HG03460 (cell line): ENCODE measurements around the gene CFAP65.

Source experiments
- ATAC-seq: cut with Tn5 transposase; IDR thresholded peaks from one replicate; pipeline ENCODE4 v1.9.1; 2021; ENCODE audit not compliant: unreplicated experiment

CFAP65 gene

DNA sequence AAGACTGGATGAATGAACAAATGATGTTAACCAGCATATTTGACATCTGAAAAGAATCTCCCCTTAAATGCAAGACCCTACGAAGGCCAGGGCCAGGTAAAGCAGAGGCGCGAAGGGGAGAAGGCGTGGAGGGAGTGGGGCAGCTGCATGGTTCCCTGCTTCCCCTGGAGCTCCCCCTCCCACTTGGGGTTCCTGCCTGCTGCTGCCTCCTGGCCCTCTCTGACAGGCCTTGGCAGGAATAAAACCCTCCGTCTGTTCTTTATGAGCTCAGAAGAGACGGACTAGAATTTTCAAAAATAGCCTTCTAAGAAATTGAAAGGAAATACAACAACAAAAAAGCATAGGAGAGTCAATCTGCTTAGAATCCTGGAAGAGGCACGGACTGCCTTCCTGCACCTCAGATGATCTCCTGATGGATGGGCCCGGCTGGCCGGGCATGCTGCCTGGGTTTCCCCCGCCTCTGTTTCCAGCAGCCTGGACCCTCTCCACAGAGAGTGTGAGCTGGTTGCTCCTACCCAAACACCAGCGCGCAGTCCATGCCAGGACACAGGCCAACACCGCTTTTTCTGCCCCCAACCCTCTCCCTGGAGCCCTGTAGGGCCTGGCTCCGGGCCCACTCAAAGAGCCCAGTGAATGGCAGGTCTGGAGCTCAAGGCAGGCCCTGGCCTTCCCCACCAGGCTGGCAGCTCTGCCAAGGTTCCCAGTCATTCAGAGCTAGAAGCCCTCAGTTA is 23.9 kb downstream of the CFAP65 start:
- ATAC-seq = no peak

DNA sequence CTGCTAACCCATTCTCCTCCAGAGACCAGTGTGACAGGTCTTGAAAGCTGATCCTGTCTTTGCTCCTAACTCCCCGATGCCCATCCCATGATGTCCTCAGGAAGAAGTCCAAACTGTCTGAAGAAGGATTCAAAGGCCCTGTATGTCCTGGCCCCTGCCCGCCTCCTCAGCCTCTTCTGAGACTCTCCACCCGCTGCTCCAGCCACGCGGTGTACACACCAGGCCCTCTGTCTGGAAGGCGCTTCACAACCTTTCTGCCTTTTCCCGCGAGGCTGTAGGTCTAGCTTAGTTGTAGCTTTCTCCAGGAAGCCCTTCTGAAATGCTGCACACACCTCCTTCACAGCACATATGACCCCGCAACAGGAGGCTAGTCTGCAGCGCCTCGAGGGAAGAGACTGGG is 24.6 kb downstream of the CFAP65 start:
- no peak for ATAC-seq

DNA sequence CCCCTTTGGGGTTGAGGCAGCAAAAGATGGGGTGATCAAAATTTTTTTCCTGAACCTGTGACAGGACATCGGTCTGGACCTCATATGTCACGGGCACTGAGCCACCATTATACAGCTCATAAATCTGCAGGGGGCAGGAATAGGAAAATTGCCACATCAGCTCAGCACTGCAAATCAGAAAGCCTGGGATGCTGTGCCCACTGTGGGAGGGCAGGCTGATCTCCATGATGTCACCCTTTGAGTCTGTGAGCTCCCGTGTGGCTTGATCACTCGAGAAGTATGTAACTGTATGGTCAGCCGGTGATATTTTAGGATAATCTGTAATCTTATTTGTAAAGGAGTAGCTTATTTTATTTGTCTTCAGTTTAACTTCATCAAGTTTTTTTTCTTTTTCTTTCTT is 30.4 kb downstream of the CFAP65 start:
- ATAC-seq = no peak

DNA sequence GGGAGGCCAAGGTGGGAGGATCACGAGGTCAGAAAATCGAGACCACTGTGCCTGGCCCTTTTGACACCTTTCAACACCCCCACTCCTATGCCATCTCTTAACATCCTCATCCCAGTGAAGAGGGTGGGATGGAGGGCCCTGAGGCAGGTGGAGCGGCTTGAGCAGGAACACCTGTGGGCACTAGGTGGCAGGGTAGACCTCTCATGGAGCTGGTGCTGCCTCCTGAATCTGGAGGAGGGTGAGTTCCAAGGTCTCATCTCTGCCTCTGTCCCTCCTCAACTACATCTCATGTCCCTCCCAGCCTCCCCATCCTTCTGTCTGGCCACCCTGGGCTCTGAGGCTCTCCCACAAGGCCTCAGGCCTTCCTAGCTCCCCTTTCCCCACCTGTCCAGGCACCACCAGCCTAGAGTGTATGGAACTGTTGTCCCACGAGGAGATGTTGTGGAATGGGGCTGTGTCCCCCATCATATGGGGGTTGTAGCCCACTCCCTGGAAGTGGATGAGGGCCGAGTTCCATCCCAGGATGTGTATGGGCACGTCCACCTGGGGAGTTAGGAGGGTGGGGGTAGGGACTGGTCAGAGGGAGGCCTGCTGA is 31.1 kb downstream of the CFAP65 start:
- no peak for ATAC-seq

DNA sequence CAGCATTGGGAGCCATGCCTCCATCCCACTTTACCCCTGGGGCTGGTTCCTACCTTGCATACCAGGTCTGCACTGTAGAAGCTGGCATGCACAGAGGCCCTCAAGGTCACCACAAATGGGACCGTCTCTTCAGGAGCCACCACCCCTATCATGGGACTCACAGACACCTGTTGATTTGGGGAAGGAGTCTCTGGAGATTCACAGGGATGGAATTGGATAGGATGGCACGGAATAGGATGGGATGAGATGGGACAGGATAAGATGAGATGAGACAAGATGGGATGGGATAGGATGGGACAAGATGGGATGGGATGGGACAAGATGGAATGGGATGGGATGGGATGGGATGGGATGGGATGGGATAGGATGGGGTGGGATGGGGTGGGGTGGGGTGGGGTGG is 32.0 kb downstream of the CFAP65 start:
- ATAC-seq = no peak

DNA sequence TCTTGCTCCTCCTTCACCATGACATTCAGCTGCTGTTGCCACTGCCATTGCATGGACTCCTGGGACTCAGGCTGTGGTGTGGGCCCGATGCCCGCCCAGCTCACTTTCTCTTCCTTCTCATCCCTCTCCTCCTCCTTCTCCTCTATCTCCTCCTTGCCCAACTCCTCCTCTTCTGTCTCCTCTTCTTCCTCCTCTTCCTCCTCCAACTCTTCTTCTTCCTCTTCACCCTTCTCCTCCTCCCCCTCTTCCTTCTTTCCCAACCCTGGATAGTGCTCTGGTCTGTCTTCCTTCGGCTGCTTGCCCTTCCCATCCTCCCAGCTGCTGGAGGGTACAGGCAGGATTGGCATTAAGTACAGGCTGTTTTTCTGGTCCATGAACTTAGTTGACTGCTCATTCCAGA is 37.3 kb downstream of the CFAP65 start:
- no peak for ATAC-seq

DNA sequence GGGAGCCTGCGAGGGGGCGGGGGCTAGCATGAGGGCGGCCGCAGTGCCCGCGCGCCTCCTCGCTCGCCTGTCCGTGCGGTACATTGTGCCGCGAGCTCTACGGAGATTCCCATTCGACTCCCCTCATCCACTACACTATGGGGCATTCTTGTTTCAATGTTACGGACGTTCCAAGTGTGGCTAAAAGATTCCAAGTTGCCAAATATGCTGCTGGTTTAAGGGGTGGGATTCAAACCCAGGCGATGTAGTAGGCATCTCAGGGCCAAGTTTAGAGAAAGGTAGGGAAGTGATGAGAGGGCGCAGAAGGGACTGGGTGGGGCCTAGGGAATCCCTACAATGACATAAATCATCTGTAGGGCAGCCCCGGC is 38.1 kb downstream of the CFAP65 start:
- no peak for ATAC-seq

DNA sequence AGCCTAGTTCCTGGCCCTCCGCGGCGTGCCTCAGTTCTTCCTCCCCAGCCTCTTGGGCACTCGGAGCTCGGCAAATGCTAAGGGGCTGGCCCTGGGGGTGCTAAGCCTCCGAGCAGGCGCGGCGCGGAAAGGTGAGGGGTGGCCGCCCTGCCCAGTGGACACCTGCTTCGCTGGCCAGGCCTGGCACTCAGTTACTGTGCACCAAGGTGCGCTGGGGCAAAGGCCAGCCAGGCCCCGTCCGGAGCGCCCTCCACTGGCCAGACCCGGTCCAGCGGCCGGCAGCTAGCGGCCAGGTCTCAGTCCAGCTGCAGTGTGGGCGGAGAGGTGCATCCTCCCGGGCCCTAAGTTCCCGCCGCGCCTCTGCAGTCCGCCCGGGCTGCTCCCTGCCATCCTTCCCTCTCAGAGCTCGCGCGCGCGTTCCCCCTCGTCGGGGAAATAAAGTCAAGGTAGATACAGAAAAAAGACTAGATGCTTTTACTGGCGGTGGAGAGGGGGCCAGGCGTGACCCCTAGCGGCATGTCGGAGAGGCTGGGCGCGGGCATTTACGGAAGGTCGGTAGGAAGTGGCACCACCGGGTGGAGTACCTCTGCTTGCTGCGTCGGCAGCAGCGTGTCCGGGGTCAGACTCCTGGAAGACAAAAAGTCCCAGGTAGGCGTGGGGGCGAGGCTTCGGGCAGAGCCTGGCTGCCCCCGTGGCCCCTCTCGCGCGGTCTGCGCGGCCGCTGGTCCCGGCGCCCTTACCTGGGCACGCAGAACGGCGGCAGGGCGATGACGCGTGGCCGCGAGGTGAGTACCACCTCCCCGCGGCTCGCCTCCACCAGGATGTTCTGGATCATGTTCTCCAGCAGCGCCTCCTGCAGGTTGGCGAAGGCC is 38.7 kb downstream of the CFAP65 start:
- ATAC-seq = no peak

DNA sequence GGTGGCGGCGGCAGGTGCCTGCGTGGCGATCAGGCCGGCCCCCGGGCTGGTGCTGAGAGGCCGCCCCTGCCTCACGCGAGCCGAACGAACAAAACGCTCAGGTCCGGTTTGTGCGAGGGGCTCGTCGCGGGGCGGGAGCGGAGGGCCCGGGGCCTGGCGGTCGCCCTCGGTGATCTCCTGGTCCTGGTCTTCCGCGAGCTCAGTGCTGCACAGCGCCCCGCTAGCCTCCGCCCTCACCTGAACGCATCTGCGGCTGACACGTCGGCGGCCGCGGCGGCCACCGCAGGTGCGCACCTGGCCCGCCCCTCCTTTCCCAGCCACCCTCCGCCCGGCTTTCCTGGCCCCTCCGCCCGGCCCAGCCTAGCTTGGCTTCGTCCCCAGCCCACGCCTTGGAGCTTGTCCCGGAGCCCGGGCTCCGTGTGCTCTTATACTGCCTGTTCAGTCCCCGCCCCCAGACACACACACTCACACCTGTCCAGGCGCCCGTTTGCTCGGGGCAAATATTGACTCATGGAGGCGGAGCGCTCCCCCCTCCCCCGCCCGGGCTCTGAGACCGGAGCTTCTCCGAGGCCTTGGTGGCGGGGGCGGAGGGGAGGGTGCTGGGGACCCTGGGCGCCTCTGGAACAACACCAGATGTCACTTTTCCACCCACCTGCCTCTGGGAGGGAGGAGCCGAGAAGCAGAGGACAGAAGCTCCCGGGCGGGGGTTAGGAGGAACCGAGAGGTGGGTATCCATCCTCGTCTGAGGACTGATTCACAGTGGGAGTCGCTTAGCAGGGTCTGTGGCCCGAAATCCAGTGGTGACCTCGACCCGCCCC is 39.5 kb downstream of the CFAP65 start:
- ATAC-seq = no peak

DNA sequence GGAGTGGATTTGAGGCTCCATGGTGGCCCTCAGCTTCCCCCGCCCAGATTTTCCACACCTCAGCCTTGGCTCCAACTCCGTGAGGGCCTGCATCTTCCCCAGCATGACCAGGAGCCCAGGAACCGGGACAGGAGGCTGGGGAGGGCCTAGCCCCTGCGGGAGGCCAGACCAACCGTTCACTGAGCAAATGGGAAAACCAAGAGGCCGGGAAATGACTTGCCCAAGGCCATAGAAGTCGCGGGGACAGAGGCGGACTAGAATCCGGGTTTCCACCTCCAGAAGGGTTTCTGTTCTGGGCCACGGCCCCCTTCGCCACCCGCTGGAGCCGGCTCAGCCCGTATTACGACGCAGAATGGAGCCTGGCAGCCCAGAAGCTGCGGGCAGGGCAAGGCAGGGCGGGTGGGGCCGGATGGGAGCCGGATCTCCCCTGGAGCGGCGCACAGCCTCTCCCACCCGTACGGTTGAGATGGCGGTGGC is 40.2 kb downstream of the CFAP65 start:
- no peak for ATAC-seq

DNA sequence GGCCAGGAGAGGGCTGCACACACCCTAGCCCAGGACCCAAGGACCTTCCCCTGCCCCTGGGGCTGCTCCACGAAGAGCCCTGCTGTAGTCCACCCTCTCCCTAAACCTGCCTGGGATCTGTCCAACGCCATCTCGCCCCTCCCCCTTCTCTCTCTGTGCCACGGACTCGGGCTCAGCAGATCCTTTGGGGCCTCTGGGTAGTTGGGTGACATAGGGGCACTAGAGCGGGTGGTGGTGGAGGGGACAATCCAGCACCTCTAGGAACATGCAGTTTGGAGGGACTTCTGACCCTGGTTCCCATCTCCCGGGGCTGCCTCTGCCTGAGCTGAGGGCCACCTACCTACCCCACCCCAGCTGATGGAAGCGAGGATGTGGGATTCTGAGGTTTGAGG is 40.8 kb downstream of the CFAP65 start:
- ATAC-seq = no peak

DNA sequence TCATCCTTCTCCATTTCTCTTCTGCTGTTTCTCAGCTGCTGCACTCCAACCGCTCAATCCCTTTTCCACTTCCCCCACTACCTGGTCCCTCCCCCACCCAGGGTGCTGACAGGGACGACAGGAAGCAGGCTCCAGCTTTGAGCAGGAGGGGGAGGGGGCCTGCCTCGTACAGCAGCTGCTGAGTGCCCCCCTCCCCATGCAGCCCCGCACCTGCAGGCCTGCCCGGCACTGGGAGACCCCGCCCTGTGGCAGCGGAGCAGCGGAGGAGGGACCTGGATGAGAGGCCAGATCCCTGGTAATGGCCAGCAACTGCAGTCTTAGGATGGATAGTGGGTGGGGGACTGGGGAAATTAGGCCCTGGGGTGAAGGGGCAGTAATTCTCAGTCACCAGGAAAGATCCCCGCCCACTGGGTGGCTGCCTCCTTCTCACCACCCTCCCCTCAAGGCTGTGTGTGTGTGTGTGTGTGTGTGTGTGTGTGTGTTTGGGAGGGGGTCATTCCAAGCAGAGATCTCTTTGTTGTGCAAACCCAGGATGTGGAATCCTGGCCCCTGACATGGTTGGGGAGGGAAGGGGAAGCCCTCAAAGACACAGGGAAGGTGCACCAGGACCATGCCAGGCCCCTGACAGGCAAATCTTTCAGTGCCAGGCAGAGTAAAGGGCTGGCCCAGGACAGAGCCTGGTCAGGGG is 41.3 kb downstream of the CFAP65 start:
- ATAC-seq = no peak

DNA sequence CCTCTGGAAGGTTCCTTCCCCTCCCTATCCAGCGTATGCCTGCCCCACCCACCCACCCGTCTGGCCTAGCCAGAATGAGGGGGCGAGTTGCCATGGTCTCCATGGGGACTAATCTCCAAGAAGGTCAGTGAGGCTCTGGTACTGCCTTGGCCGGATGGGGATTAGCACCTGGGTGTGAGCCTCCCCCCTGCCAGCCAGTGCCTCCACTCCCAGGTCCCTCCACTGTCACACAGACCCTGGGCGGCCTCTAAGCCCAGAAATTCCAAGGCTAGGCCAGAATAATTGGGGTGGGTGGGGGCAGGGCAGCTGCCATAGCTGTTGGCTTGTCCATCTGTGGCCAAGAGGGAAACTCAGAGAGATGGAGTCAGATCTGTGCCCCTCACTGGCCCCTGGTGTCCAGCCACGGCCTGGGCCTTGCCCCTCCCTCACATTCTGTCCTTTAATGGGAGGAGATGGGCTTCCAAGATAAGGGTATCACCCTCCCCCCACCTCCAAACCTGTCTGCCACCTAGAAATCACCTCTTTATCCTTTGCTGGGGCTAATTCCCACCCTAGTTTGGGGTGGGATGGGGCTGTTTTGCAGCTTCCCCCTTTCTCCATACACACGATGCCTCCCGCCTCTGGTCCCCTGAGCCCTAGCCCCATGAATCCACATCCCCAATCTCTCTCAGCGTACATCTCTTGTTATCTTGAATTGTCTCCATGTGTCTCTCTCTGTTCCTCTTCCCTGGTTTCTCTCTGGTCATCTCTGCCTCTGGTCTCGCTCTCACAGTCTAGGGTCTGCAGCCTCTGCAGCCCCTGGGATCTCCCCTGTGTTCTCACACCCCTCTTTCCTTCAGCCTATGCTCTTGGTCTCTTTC is 42.1 kb downstream of the CFAP65 start:
- ATAC-seq = no peak

DNA sequence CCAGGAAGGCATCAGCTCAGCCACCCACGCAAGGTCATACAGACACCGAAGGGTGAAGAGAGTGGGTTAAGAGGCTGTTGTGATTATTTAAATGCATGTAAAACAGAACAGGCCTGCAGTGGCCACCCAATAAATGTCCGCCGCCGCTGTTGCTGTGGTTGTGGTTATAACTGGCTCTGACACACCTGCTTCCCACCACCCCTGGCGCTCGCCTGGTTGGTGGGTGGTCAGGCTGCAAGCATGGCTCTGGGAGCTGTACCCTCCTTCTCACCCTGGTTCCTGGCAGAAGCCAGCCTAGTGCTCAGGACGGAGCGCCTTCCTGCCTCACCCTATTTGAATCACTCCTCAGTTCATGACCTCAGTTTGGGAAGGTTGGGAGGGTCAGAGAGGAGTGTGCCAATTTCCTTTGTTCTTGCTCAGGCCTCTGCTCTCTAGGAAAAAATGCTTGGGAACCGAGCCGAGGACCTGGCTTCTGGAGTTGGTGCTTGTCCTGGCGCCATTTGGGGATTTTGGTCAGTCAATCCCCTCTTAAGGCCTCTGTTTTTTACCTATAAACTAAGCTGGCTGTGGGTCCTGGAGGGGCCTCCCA is 42.8 kb downstream of the CFAP65 start:
- ATAC-seq = no peak

DNA sequence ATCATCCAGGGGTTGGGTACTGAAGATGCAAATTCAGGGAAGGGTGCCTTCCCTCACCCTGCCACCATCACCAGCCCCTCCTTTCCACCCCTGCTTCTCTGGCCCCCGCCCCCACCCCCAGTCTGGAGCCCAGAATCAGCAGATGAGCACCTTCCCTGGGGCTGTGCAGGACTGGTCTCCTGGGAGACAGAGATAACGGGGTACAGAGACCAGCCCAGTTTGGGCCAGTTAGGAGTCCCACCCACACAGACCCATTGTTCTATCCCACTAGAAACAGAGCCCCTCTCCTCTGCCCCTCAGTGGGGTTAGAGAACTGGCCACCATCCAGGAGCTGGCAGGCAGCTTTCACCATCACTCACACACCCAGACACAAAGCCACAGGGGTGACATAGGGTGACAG is 43.6 kb downstream of the CFAP65 start:
- ATAC-seq = no peak

DNA sequence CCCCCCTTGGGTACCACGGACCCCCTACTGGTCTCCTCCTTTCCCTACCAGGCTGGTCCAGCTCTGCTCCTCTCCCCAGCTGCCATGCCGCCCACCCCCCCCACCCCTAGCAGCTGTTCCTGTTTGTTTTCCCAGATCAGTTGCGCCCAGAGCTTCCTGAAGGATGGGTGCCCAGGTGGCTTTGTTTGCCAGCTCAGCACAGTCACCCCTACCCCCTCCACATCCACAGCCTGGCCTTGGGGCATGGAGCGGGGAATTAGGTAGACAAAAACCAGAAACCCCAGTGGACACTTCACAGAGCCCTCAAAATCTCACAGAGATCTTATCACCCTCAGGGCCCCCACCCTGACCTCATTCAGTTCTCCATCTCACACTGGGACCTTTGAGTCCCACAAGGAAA is 44.4 kb downstream of the CFAP65 start:
- ATAC-seq = no peak

DNA sequence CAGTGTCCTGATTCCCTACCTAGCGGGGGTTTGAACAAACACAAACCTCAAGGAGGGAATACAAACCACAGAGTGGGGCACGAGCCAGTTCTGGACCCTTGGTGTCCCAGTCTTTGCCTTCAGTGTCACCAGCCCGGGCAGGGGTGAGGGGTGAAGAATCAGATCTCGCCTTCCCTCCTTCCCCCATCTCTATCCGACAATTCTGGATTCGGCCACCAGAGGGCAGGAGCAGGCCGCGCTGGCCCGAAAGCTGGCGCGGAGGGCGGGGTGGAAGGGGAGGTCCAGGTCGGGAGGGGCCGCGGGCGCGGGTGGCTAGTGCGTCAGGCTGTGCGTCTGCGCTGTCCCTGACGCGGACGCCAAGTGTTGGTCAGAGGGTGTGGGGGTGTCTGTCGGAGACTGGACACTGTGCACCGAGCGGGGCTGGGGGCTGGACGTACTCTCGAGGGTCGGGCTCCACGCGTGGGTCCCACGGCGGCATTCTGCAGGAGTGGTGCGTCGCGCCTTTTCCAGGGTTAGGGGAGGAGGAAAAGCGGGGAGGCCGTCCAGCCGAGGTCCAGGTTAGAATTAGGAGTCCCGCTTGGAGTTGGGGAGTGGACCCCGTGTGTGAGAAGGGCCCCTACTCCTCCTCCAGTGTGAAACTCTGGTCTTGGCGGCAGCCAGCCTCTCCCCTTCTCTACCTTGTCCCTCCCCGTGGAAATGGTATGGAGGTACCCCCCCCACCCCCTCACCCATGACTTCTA is 45.2 kb downstream of the CFAP65 start:
- ATAC-seq = peak; percentile 65

DNA sequence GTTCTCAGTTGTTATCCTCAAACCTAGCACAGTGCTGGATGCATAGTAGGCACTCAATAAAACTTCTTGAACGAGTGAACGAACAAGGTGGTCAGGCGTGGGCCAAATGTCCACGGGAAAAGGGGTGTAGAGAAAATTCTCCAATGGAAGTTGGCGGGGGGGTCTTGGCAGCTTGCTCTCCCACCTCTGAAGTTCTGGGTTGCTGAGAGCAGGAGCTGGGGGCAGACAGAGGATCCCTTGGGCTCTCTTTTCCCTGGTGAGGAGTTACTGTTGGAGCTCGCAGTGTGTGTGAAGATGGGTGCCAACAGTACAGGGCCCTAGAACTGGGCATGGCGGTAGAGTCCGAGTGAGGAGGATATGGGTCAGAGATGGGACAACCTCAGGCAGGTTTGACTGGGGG is 45.8 kb downstream of the CFAP65 start:
- ATAC-seq = no peak
